ENCODE data around the gene B3GALT2.
"Not testable (repeated sequence)": the region's sequence is repeated elsewhere in the genome, so short reads cannot be mapped to it uniquely, and the experiment has no call there.

Gene B3GALT2

DNA sequence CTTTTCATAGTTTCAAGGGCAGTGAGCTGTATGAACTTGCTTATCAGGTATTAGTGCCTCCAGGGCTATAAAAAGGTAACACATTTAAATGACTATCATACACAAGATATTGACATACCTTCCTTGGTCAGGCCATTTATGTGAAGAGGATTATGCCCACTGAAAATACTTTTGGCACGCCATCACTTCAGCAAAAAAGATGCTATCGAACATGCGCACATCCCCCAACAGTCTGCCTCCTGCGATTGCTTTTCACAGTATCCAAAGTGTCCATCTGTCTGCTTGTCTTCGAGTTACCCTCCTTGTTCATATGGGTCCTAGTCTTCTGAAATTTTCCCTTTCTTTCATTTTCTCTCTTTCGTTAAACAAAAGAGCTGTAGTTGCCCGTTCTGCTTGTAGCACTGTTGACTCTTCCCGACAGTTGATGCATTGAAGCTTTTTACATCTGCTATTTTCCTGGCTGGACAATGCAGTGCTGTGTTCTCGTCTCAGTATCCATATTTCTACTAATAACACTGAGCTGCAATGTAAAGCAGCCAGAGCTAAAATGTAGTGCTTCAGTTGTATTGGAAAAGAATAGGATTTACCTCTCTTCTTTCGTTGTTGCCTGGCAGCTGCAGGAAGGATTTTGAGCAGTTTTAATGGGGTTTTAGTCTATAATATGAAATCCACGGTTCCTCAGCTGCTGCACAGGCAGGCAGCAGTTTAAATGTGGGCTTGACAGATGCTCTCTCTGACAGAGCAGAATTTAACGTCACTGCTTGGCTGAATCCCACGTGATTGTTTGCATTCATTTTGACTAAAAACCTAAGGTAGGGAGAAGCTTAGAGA is at the start of gene B3GALT2:
Gene B3GALT2, minus strand, starts transcription at position 713 of the 831 bp plus-strand sequence. CDS start 5,051 bp downstream, outside the sequence.
- no peak for DNase-seq (ENCODE audit: low read depth, low spot score)

- no peak for DNase-seq (ENCODE audit: low read depth, low spot score)
These were observed 48.1 kb upstream of the B3GALT2 start for GRCh38 chr1:193234530-193234929.

DNA sequence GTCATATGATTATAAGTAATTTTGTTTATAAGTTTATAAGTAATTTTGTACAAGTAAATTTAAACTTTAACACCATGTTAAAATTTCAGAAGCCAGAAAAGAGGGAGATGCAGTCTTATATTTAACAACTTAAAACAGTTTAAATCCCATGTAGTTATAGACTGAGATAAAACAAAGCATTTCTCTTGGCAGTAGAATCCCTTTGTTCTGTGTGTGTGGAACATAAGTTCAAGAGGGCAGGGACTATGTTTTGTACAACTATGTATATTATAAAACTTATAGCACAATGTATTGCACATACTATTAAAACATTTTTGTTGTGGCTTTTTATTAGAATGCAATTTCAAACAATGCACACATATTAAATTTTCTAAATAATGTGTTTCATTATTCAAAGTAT is 44.7 kb upstream of the B3GALT2 start:
- DNase-seq (ENCODE audit: low read depth, low spot score), result not testable (repeated sequence)

GRCh38 chr1:193229136-193229535 is 42.7 kb upstream of the B3GALT2 start:
- no peak for DNase-seq (ENCODE audit: low read depth, low spot score)

DNA sequence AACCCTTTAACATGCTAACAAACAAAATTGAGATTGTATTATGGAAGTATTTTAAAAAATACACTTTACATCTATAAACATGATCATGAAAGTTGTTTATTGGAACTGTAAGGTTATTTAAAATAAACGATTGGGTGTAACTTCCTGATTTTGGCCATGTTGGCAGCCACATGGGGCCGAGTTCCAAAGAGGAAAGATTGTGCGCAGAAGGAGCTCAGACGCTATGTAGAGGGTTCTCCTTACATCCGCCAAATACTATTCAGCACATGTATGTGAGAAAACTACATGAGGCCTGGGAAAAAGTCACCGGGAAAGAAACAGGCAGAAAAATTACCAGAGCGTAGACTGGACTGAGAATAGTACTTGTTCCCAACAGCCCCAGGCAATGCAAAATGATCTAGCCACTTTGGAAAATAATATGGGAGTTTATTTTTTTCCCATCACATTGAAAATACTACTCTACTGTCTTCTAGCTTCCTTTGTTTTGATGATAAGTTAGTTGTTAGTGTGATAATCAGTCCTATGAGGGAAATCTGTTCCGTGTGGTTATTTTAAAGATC is 35.7 kb upstream of the B3GALT2 start:
- no peak for DNase-seq (ENCODE audit: low read depth, low spot score)

- DNase-seq (ENCODE audit: low read depth, low spot score), result no peak
These were observed 35.2 kb upstream of the B3GALT2 start for GRCh38 chr1:193221651-193222050.

GRCh38 chr1:193219391-193219790 is 33.0 kb upstream of the B3GALT2 start:
- no peak for DNase-seq (ENCODE audit: low read depth, low spot score)

GRCh38 chr1:193216920-193217319 is 30.5 kb upstream of the B3GALT2 start:
- no peak for DNase-seq (ENCODE audit: low read depth, low spot score)

GRCh38 chr1:193213998-193214397 is 27.6 kb upstream of the B3GALT2 start:
- no peak for DNase-seq (ENCODE audit: low read depth, low spot score)

DNA sequence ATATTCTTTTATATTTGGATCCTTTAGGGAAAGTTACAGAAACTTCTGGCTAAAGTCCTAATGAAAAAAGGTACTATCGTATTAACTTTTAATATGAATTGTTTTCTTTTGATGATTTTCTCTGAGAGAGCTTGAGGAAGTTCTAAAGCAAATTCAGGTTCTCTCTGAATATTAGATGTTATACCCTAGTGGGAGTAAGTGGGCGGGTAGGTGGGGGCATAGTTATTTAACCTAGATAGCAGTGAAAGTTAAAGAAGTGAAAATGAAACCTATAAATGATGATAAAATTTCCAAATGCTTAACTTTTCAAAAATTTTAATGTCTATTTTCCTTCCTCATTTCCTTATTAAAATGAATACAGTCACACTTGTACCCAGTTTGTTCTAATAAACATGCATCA is 26.2 kb upstream of the B3GALT2 start:
- DNase-seq (ENCODE audit: low read depth, low spot score), result no peak

GRCh38 chr1:193211539-193211938 is 25.1 kb upstream of the B3GALT2 start:
- DNase-seq (ENCODE audit: low read depth, low spot score), result no peak

DNA sequence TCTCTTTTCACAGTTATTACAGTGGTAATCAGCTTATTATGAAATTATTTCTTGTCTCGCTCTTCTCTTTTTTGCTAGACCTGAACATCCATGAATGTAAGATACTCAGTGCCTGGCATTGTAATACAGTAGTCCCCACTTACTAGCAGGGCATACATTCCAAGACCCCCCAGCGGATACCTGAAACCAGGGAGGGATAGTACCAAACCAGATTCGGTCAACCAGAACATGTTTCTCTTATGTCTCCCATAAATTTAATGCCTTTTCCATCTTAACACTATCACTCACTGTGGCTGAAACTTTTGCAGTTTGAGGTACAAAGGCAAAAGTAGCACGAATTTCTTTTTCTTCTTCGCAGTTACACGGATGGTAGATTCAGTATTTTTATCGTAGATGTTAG is 24.6 kb upstream of the B3GALT2 start:
- DNase-seq (ENCODE audit: low read depth, low spot score), result no peak

DNA sequence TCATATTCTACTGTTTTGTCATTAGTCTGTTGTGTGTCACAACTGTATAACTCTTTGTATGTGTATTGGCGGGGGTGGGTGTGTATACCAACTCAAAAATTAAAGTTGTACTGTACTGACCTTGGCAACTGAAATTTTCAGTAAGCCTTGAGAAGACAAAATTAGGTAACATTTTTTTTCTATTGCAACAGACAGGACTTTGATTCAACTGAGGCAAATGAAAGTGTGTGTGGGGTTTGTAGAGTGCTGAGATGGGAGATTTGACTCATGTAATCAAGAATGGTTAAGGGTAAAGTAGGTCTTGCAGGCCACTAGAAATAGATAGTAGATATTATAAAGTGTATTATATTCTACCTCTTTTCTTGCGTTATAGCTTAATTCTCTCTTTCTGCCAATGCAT is 14.6 kb upstream of the B3GALT2 start:
- no peak for DNase-seq (ENCODE audit: low read depth, low spot score)

DNA sequence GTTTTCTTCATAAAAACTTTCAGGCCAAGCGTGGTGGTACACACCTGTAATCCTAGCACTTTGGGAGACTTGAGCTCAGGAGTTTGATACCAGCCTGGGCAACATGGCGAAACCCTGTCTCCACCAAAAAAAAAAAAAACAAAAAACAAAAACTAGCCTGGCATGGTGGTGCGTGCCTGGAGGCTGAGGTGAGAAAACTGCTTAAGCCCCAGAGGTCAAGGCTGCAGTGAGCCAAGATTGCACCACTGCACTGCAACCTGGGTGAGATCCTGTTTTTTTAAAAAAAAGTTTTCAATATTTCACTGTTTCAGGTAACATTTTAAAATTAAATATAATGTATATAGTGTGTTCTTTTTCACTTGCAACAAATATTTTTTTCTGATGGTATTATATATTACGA is 13.5 kb upstream of the B3GALT2 start:
- no peak for DNase-seq (ENCODE audit: low read depth, low spot score)

DNA sequence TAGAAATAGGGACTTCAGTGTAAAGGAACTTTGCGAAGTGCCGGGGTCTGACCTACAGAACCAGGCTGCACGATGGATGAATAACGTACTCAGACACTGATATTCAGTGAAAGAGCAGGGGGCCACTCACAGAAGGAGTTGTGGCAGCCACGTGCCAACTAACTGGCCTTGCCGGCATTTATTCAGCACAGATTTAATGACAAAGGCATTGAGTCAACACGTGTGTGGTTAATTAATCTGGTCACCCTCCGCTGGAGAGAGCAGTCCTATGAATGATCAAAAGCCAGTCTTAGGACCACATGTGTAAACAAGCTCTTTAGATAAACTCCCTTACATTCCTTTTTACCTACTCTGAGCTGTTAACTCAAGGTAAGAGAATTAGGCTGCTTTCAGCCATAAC is 6.2 kb upstream of the B3GALT2 start:
- DNase-seq (ENCODE audit: low read depth, low spot score), result no peak

- DNase-seq (ENCODE audit: low read depth, low spot score), result no peak
These were observed 3.8 kb upstream of the B3GALT2 start for GRCh38 chr1:193190096-193190744.

DNA sequence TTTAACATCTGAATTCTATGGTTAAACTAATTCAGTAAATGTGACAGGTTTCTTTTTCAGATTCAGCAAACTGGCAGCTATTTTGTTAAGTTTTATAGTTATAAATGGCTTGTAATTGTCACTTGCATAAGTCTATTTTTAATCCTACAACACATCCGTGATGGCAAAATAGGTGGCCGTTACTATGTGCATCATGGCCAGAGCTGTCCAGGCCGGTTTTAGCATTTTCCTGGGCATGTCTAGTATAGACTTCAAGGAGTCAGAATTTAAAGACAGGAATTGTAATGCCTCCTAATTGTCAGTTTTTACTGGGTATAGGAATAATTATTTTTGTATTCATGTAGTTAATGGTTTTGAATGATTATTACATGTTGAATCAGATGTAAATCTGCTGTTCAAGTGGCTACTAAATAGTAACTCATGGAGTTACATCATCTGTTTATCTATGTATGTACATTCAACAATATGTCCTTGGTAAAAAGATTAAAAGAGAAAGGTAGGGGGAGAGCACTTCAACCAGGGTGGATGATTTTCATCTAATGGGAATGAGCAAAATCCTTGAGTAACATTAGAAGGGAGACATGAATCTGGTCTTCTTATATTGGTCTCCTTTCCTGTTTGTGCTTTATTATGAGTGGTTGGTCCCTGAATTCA is 3.2 kb upstream of the B3GALT2 start:
- no peak for DNase-seq (ENCODE audit: low read depth, low spot score)

DNA sequence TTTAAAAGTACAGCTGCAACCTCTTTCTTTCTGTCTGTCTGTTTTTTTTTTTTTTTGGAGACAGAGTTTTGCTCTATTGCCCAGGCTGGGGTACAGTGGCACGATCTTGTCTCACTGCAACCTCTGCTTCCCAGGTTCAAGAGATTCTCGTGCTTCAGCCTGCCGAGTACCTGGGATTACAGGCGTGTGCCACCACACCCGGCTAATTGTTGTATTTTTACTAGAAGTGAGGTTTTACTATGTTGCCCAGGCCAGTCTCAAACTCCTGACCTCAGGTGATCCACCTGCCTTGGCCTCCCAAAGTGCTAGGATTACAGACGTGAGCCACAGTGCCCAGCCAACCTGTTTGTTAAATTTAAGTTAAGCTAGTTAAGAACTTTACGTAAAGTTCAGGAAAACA is 2.5 kb upstream of the B3GALT2 start:
- DNase-seq (ENCODE audit: low read depth, low spot score), result not testable (repeated sequence)

GRCh38 chr1:193187114-193187513 is 701 bp upstream of the B3GALT2 start:
- no peak for DNase-seq (ENCODE audit: low read depth, low spot score)

DNA sequence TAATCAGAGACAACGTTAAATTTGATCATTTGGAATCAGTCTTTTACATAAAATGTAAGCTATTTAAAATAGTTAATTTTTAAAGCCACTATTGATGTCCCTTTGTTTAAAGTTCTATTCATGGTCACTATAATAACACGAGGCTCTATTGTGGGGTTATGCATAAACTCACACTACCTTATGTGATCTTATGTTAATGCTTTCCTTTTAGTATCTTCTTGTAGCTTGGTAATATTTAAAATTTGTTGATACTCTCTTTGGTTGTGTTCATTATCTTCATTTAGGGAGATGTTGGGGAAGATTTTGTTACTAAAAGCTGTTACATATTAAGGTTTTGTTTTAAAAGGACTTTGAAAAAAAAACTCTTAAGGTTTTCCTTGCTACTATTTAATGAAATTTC is 1.2 kb downstream of the B3GALT2 start:
- no peak for DNase-seq (ENCODE audit: low read depth, low spot score)

DNA sequence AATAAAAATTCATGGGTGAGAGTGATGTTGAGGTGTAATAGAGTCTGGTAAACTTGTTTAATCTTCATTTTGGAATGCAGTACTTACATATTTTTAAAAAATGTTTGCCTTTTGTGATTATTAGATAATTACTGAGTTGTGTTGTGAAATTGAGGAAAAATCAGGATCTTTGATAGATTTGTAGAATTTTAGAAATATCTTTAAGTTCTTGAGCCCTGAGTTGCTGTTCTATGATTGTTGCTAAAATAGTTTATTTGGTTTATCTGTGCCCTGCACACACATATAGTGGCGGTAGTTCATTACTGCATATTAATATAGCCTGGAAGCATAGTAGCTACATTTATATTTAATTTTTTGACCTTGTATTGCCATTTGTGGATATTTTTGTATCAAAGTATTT is 1.6 kb downstream of the B3GALT2 start:
- DNase-seq (ENCODE audit: low read depth, low spot score), result no peak

GRCh38 chr1:193183019-193183627 is 3.3 kb downstream of the B3GALT2 start:
- DNase-seq (ENCODE audit: low read depth, low spot score), result no peak
